G401.6 (cell line): ENCODE results near the gene P2RX7.
"Not testable (repeated sequence)": the region's sequence is repeated elsewhere in the genome, so short reads cannot be mapped to it uniquely, and the experiment has no call there.

Experiments used
- FAIRE-seq: peaks from 2 replicates; lab custom pipeline; 2012; peaks lifted over from hg19 to GRCh38; lab: Jason Lieb, UNC

Gene P2RX7

GRCh38 chr12:121205491-121205890 lies 72.8 kb downstream of the P2RX7 start:
- no peak for FAIRE-seq

DNA sequence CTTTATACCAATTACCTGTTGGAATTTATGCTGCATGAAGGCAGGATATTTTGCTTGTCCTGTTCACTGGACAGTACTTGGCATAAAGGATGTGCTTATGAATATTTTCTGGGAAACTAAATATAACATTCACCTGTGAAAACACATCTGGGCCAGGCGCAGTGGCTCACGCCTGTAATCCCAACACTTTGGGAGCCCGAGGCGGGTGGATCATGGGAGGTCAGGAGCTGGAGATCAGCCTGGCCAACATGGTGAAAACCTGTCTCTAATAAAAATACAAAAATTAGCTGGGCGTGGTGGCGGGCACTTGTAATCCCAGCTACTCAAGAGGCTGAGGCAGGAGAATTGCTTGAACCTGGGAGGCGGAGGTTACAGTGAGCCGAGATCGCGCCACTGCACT lies 75.9 kb downstream of the P2RX7 start:
- not testable (repeated sequence) for FAIRE-seq

- no peak for FAIRE-seq
These were observed 76.5 kb downstream of the P2RX7 start for GRCh38 chr12:121209221-121209620.

DNA sequence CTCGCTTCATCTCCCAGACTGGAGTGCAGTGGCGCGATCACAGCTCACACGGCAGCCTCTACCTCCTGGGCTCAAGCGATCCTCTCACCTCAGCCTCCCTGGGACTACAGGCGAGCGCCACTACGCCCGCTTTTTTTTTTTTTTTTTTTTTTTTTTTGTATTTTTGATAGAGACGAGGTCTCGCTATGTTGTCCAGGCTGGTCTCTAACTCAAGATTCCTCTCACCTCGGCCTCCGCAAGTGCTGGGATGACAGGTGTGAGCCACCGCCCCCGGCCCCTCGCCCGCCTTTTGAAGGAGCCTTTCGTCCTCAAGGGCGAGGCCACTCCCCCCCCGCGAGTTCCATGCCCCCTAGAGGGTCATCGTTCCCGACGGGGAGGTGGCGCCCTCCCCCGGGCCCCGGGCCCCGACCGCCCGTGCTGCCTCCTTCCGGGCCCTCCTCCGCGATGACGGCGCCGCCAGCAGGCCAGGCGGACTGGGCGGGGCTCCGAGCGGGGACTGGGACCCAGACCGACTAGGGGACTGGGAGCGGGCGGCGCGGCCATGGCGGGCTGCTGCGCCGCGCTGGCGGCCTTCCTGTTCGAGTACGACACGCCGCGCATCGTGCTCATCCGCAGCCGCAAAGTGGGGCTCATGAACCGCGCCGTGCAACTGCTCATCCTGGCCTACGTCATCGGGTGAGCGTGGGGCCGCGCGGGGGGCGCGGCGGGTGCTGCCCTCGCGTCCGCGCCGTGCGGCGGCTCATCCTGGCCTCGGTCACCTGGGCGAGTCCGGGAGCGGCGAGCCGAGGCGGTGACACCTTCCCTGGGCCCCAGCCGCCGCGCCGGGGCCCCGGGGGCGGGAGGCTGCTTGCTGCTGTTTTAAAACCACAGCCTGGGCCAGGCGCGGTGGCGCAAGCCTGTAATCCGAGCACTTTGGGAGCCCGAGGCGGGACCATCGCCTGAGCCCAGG lies 77.2 kb downstream of the P2RX7 start, which contains the start of gene P2RX4:
Gene P2RX4 (plus strand): TSS at position 506 of the 949 bp plus-strand sequence. CDS start 36 bp downstream, at position 542.
- no peak for FAIRE-seq

DNA sequence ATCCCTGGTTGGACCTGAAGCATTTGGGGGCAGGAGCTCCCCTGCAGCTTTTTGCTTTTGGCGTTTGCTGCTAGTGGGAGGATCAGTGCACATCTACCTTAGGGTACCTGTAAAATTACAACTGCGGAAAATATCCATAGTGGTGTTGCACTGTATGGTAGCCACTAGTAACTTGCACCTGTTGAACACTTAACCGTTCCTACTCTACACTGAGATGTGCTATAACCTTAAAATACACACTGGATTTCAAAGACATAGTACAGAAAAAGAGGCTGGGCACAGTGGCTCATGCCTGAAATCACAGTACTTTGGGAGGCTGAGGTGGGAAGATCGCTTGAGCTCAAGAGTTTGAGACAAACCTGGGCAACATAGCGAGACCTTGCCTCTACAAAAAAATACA lies 80.2 kb downstream of the P2RX7 start:
- FAIRE-seq = no peak

DNA sequence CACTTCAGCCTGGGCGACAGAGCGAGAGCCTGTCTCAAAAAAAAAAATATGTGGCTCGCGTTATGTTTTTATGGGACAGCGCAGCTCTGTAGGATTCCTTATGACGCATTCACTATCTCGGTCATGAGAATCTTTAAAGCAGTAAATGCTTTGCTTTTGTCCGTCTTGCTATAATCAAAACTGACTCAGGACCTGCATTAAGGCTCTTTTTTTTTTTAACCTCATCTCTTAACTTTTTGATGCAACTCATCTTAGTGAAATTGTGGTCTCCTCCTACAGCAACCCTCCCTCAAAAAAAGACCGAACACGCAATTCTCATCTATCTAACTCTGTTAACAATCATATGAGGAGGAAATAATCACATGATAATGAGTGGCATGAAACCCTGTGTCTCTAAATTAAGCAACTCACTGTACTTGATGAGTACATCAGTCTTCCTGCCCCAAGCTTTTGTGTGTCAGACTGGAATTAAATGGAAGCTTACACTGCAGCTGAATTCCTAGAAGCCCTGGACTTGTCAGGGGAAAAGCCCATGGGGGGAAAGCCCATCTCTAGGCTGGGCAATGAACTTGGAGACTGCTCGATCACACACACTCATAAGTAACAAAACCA lies 81.6 kb downstream of the P2RX7 start:
- FAIRE-seq = no peak

DNA sequence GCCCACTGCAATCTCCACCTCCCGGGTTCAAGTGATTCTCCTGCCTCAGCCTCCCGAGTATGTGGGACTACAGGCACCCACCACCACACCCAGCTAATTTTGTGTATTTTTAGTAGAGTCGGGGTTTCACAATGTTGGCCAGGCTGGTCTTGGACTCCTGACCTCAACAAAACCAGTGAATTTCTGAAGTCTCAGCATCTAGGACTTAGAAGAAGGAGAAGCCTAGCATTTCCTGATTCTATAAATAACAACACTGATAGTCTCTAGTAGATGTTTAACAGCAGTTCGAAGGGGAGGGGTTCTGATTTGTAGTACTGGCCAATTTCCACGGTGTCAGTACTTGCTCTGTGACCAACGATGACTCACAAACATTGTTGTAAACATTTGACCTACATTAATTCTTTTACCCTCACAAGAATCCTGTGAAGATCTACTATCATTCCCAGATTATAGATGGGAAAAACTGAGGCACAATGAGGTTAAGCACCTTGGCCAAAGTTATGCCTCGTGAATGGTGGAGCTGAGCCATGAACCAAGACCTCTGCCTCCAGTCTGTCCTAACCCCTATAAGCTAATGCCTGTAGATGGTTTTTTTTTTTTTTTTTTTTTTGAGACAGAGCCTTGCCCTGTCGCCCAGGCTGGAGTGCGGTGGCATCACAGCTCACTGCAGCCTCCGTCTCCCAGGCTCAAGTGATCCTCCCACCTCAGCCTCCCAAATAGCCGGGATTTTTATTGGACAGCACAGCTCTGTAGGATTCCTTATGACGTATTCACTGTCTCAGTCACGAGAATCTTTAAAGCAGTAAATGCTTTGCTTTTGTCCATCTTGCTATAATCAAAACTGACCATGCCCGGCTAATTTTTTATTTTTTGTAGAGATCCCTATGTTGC lies 82.4 kb downstream of the P2RX7 start:
- no peak for FAIRE-seq

DNA sequence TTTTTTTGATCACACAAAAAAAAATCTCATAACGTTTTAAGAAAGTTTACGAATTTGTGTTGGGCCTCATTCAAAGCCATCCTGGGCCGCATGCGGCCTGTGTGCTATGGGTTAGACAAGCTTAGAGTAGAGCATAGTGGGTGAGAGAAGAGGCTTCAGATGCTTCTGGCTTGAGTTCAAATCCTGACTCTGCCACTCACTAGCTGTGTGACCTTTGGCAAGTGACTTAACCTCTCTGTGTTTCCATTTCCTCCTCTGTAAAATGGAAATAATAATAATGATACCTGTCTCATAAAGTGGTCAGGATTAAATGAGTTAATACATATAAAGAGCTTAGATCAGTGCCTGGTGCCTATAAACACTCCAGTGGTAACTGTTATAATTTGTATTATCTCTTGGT lies 83.4 kb downstream of the P2RX7 start:
- no peak for FAIRE-seq

GRCh38 chr12:121217063-121217462 lies 84.4 kb downstream of the P2RX7 start:
- FAIRE-seq = no peak

DNA sequence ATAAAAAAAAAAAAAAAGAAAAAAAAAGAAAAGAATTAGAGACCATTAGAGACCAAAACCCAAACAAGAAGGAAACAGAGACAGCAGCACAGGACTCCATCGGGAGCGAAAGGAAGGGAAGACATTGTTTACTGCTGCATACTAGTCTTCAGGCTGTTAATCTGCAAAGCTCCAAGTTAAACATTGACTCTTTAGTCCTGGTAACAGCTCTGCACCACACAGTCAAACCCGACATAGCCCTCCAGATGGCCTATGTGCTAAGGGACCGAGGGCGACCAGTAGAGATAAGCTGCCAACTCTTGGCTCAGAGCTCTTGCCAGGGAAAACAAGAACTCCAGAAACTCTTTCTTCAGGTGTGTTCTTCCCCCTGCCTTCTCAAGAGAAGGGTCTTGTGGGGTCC lies 85.1 kb downstream of the P2RX7 start:
- no peak for FAIRE-seq

DNA sequence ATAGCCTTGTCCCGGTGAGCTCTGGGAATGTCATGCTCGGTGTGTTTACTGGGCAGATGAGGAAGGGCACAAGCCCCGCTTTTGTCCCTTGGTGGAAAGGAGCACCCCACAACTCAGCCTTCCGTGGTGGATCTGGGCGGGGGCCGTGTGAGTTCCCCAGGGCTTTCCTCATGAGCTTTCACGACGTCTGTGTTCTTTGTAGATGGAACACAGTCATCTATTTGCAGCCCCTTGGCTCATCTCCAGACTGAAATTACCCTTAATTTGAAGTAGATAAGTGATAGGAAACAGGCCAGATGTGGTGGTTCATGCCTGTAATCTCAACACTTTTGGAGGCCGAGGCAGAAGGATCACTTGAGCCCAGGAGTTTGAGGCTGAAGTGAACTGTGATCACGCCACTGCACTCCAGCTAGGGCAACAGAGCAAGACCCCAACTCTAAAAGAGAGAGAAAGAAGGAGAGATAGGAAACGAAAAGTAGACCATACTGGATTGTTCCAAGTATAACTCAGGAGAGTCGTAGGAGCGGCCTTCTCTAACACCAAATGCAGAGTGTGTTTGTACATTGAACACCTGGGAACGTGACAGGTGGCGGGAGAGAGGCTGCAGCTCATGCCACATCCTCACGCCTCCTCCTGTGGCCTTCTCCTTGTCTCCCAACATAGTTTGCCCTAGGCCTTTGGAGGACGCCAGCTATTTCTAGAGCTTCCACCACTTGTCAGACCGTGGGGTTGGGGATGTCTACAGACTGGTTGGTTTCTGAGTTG lies 86.1 kb downstream of the P2RX7 start:
- FAIRE-seq = no peak

DNA sequence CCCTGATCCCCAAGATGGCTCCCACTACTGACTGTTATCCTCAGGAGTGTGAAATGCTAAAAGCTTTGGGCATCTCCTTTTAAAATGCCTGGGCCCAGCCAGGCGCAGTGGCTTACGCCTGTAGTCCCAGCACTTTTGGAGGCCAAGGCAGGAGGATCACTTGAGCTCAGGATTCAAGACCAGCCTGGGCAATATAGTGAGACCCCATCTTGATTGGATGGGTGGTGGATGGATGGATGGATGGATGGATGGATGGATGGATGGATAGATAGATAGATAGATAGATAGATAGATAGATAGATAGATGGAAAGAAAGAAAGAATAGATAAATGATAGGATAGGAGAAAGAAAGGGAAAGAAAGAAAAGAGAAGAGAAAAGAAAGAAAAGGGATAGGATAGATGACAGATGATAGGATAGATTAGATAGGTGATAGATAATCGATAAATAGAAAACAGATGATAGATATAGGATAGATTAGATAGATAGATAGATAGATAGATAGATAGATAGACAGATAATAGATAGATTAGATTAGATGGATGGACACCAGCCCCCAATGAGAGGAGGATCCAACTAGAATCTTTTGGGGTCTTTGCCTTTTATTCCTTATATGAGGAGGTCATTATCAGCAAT lies 86.8 kb downstream of the P2RX7 start:
- no peak for FAIRE-seq

DNA sequence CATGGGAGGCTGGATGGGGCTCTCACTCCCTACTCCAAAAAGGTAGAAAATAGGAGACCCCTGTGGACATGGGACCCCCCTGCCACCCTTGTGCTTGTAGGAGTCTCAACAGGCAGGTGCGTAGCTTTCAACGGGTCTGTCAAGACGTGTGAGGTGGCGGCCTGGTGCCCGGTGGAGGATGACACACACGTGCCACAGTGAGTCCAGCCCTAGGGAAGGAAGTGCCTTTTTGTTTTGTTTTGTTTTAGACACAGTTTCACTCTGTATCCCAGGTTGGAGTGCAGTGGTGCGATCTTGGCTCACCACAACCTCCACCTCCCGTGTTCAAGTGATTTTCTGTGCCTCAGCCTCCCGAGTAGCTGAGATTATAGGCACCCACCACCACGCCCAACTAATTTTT lies 90.2 kb downstream of the P2RX7 start:
- FAIRE-seq = no peak

GRCh38 chr12:121223292-121224285 lies 90.9 kb downstream of the P2RX7 start:
- no peak for FAIRE-seq

DNA sequence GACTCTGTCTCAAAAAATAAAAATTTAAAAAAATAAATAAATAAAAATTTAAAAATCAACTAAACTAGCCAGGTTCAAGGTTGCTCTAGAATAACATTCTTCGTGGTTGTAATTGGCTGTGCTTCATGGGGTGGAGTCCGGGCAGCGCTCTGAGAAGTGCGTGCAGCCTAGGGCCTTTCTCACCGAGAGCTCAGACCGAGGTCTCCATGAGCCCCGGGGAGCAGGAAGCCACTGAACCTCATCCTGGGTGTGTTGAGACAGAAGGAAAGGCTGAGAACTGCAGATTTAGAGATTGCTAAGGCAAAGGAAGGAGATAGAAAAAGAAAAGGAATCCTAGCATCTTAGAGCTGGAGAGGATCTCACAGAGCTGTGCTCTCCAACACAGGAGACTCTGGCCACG lies 91.9 kb downstream of the P2RX7 start:
- FAIRE-seq = no peak

DNA sequence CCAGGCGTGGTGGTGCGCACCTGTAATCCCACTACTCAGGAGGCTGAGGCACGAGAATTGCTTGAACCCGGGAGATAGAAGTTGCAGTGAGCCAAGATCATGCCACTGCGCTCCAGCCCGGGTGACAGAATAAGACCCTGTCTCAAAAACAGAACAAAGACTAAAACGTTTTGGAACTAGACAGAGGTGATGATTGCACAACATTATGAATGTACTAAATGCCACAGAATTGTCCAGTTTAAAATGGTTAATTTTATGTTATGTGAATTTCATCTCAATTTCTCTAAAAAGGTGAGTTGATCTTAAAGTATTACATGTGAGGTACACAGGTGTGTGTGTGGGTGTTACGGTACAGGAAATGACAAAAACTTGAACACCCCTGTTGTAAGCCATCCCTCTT lies 93.7 kb downstream of the P2RX7 start:
- no peak for FAIRE-seq

GRCh38 chr12:121226871-121227270 lies 94.2 kb downstream of the P2RX7 start:
- FAIRE-seq = not testable (repeated sequence)

GRCh38 chr12:121227294-121227693 lies 94.6 kb downstream of the P2RX7 start:
- FAIRE-seq = no peak

GRCh38 chr12:121228919-121229665 lies 96.4 kb downstream of the P2RX7 start:
- no peak for FAIRE-seq
